Stomach (tissue), 9 donors: Measurements from ENCODE around the gene RNF34. TPM values are rescaled to one million over a fixed set of nuclear protein-coding genes. Genes with fewer than 3 reads are reported as not detected.

Experiments used
- DNase-seq, 2 donors: peaks; one replicate each; pipeline versions ENCODE4 v3.0.0 to v3.0.0-alpha.2; 2013 to 2019
- H3K27ac ChIP-seq, 5 donors: fragments of 200-600 bp in 4 of 5; sonication (generic) in 4 of 5; one replicate each; pipeline ENCODE4 v1.5.1; 2013 to 2019; ENCODE audit warnings: mild to moderate bottlenecking in 1 of 5, moderate library complexity in 1 of 5
- H3K27me3 ChIP-seq, 3 donors: fragments of 200-600 bp; sonication (generic); one replicate each; pipeline ENCODE4 v1.5.1; 2017 to 2019; ENCODE audit warnings: mixed run types in 1 of 3
- H3K36me3 ChIP-seq, 4 donors: fragments of 200-600 bp; sonication (generic); 1 replicate in 3 of 4; 2 replicates in 1 of 4; pipeline ENCODE4 v1.5.1; 2016 to 2019
- H3K4me1 ChIP-seq, 4 donors: fragments of 200-600 bp; sonication (generic); one replicate each; pipeline ENCODE4 v1.5.1; 2016 to 2019
- H3K4me3 ChIP-seq, 4 donors: fragments of 200-600 bp; sonication (generic) in 3 of 4; one replicate each; pipeline ENCODE4 v1.5.1; 2016 to 2019; ENCODE audit warnings: mild to moderate bottlenecking in 1 of 4
- H3K9me3 ChIP-seq, 4 donors: fragments of 200-600 bp; sonication (generic); one replicate each; pipeline ENCODE4 v1.5.1; 2016 to 2019
- EP300 ChIP-seq: sonication (generic); formaldehyde crosslinking; IDR thresholded peaks from one replicate; pipeline ENCODE4 v1.6.1; 2017; ENCODE audit warnings: antibody characterized with exemption
- POLR2A ChIP-seq, 4 donors: fragments of 450-650 bp; IDR thresholded peaks; one replicate each; pipeline ENCODE4 v1.6.1; 2016; ENCODE audit warnings: antibody characterized with exemption in 4 of 4, control low read depth in 2 of 4, mild to moderate bottlenecking in 1 of 4, moderate library complexity in 1 of 4
- POLR2AphosphoS5 ChIP-seq, 3 donors: sonication (generic); formaldehyde crosslinking; IDR thresholded peaks; one replicate each; pipeline ENCODE4 v1.6.1; 2016; ENCODE audit warnings: antibody characterized with exemption in 3 of 3
- WGBS, 5 donors: extraction: QIAGEN DNeasy Blood & Tissue Kit in 3 of 5; methylation state at CpG; one replicate each; pipeline versions ENCODE4 v1.1.5 to v1.1.7; 2013 to 2018; 5-methylcytosine and 5-hydroxymethylcytosine counted together
- intact Hi-C: fragments of 100-400 bp; cut with DNase I; formaldehyde crosslinking; loops from one replicate; pipeline ENCODE4 v1.15.1; 2023; ENCODE audit warnings: low total_unique reads
- polyA plus RNA-seq, 3 donors: library from polyadenylated mRNA; stranded (reverse); fragments of 200-250 nt; gene quantifications; one replicate each; pipeline ENCODE4 v1.2.3, GENCODE V29; 2013
- total RNA-seq, 5 donors: library from RNA; depleted of rRNA; stranded (reverse); fragments of >200 nt; gene quantifications; one replicate each; pipeline versions ENCODE4 v1.1.0 to v1.2.3, GENCODE V29; 2014 to 2016
- TF ChIP-seq, protein P1 (sequence below), 7 experiments: fragments of 450-650 bp in 4 of 7; fragments of 200-600 bp in 3 of 7; sonication (generic) in 3 of 7; IDR thresholded peaks; one replicate each; pipeline ENCODE4 v1.5.1; 2016 to 2019; ENCODE audit warnings: antibody characterized with exemption in 7 of 7, control low read depth in 2 of 7, mild to moderate bottlenecking in 1 of 7
- donor health status: healthy with polysubstance abuse.
- donor health status: Bipolar disorder and iron deficiency.
- donor health status: healthy.

The RNF34 gene
- total and polyA plus RNA-seq, 8 donors = 9.8 to 258 (median 34.7) TPM

DNA sequence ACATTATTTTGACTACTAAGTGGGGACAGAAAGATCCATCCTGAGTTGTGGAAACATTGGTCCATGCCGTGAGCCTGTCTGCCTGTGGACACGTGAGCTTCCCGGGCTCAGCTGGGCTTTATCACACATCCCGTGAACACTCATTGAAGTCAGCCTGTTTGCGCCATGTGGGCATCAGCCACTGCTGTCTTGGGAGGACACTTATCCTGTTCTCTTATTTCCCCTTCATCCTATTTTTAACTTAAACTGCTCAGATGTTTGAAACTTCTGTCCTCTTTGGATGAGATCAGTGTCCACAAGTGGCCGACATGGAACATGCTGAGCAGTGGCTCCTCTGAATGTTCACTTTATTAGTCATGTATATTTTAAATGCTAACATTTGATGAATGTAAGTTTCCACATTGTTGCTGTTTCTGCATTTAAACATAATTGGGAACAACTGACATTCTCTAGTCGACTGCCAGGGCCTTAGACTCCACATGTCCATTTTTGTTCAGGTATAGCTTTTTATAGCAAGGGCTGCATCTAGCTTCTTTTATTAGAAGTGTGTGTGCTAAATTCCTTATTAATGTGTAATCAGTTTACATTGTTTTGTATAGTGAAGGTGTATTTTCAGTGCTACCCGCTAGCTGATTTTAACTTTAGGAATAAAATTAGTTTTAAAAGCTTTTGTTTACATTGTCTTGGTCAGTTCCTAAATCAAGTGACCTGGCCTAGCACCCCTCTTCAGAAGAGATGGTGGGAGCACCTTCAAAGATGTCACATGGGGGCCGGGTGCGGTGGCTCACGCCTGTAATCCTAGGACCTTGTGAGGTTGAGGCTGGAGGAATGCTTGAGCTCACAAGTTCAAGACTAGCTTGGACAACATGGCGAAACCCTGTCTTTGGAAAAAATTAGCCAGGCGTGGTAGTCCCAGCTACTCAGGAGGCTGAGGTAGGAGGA, 24.0 kb downstream of the RNF34 start:
- Histone ChIP-seq H3K36me3 (peaks cover 71 to 100% (median 100%) of the 10 kb centered on the region in 4 donors), H3K9me3 (no peaks in the 10 kb centered on the region), H3K27me3 (no peaks in the 10 kb centered on the region), H3K27ac (peak overlapping the region in 3 of 5 donors; percentile 33 to 74 (median 52)), H3K4me3 (no peak overlapping the region), H3K4me1 (peaks cover 0 to 35% (median 20%) of the 10 kb centered on the region in 4 donors)
- no peak for DNase-seq
- intact Hi-C loops = no loop called here
- WGBS, 5 donors = 78 to 94% (median 90%) methylated on average over 13 of the region's 13 CpGs
- peak in 1 of 3 donors; percentile 27 for TF ChIP-seq POLR2AphosphoS5 (IDR thresholded peaks at IDR 0.05)
- no peak for TF ChIP-seq POLR2A (IDR thresholded peaks at IDR 0.05)

DNA sequence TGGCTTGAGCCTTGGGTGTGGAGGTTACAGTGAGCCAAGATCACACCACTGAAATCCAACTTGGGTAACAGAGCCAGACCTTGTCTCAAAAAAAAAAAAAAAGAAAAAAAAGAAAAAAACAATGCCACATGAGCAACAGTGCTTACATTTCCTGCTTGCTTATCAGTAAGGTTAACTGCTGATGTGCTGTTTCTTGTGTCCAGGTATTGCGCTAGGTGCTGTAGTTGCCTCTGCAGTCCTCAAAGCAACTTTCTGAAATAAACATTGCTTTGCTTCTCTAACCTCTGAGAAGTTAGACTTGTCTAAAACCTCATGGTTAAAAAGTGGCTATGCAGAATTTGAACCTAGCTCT, 24.7 kb downstream of the RNF34 start:
- DNase-seq = no peak
- Histone ChIP-seq H3K27ac (peak overlapping the region in 3 of 5 donors; percentile 27 to 74 (median 52)), H3K27me3 (no peaks in the 10 kb centered on the region), H3K4me3 (no peak overlapping the region), H3K9me3 (no peaks in the 10 kb centered on the region), H3K36me3 (peaks cover 71 to 100% (median 100%) of the 10 kb centered on the region in 4 donors), H3K4me1 (peaks cover 0 to 36% (median 21%) of the 10 kb centered on the region in 4 donors)
- intact Hi-C loops = no loop called here
- no peak for TF ChIP-seq EP300
- TF ChIP-seq POLR2AphosphoS5 (IDR thresholded peaks at IDR 0.05) = no peak
- TF ChIP-seq, protein P1, sequence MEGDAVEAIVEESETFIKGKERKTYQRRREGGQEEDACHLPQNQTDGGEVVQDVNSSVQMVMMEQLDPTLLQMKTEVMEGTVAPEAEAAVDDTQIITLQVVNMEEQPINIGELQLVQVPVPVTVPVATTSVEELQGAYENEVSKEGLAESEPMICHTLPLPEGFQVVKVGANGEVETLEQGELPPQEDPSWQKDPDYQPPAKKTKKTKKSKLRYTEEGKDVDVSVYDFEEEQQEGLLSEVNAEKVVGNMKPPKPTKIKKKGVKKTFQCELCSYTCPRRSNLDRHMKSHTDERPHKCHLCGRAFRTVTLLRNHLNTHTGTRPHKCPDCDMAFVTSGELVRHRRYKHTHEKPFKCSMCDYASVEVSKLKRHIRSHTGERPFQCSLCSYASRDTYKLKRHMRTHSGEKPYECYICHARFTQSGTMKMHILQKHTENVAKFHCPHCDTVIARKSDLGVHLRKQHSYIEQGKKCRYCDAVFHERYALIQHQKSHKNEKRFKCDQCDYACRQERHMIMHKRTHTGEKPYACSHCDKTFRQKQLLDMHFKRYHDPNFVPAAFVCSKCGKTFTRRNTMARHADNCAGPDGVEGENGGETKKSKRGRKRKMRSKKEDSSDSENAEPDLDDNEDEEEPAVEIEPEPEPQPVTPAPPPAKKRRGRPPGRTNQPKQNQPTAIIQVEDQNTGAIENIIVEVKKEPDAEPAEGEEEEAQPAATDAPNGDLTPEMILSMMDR (IDR thresholded peaks at IDR 0.05) = no peak
- TF ChIP-seq POLR2A (IDR thresholded peaks at IDR 0.05) = no peak
- 63 to 74% (median 65%) methylated on average over 1 of the region's 1 CpG for WGBS, 5 donors

DNA sequence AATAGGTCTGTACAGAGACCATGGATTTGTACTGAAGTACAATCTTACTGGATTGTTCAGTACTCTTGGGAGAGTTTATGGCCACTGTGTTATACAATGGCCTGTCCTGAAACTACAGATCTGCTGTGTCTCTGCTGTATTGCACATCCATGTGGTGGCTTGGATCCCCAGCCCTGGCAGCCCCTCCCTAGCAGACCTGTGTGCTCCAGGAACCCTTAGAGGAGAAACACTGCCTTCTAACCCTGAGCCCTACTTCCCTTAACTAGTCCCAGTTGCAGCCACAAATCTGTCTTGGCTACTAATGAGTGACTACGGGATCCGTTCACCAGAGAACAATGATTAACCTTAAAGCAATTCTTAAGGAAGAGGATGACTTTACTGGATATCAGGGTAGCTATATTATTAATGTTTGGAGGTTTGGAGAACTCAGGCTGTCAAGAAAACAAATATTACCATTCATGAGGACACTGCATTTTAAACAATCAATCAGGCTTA, 27.7 kb downstream of the RNF34 start:
- Histone ChIP-seq H3K36me3 (peaks cover 69 to 100% (median 100%) of the 10 kb centered on the region in 4 donors), H3K27me3 (no peaks in the 10 kb centered on the region), H3K9me3 (no peaks in the 10 kb centered on the region), H3K27ac (peak overlapping the region in 2 of 5 donors; percentile 37 to 74), H3K4me3 (no peak overlapping the region), H3K4me1 (peaks cover 0 to 35% (median 17%) of the 10 kb centered on the region in 4 donors)
- 55 to 84% (median 68%) methylated on average over 2 of the region's 2 CpGs for WGBS, 5 donors
- intact Hi-C loops = no loop called here
- DNase-seq = no peak
- TF ChIP-seq, protein P1 (IDR thresholded peaks at IDR 0.05) = no peak
- TF ChIP-seq EP300 = no peak

DNA sequence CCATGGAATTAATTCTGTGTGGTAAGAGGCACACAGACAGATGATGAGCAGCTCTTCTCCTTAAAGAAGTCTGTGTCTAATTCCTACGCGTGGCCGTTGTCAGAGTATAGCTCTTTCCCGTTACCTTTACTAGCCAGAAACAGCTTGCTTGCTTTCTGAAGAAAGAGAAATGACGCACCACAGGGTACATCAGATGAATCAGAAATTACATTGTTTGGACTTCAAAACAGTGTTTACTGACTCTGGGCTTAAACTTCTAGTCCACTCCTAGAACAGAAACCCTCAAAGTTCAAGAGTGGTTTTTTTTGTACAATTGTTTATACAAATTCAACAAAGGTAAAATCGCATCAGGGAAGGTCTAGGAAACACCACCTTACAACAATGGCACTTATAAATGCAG, 29.0 kb downstream of the RNF34 start:
- H3K4me1 ChIP-seq = peaks cover 0 to 34% (median 16%) of the 10 kb centered on the region in 4 donors
- H3K4me3 ChIP-seq = no peak overlapping the region
- TF ChIP-seq, protein P1 (IDR thresholded peaks at IDR 0.05) = no peak
- no peak for TF ChIP-seq POLR2AphosphoS5 (IDR thresholded peaks at IDR 0.05)
- no peak for TF ChIP-seq POLR2A (IDR thresholded peaks at IDR 0.05)
- no peak for TF ChIP-seq EP300
- no peaks in the 10 kb centered on the region for H3K9me3 ChIP-seq
- DNase-seq = no peak
- 73 to 86% (median 83%) methylated on average over 6 of the region's 6 CpGs for WGBS, 5 donors
- H3K36me3 ChIP-seq = peaks cover 65 to 100% (median 99%) of the 10 kb centered on the region in 4 donors
- intact Hi-C loops = no loop called here
- H3K27me3 ChIP-seq = no peaks in the 10 kb centered on the region
- peak overlapping the region in 3 of 5 donors; percentile 1 to 74 (median 41) for H3K27ac ChIP-seq
